H9 (cell line): ENCODE measurements around the gene RNF217. TPM values are rescaled to one million over a fixed set of nuclear protein-coding genes. Genes with fewer than 3 reads are reported as not detected.

ENCODE experiments used
- DNase-seq: peaks from one replicate; pipeline ENCODE4 v3.0.0-alpha.2; 2017
- H2AFZ ChIP-seq: one replicate; pipeline ENCODE4 v1.6.1; 2013; ENCODE audit warnings: mild to moderate bottlenecking, low read length, control low read depth, moderate library complexity
- H2AK5ac ChIP-seq: 2 replicates; pipeline ENCODE4 v1.6.1; 2013; ENCODE audit warnings: low read length, control low read depth, mixed read lengths; ENCODE audit not compliant: insufficient read length
- H2BK120ac ChIP-seq: one replicate; pipeline ENCODE4 v1.6.1; 2013; ENCODE audit warnings: low read depth, mild to moderate bottlenecking, low read length, control low read depth, inconsistent platforms; ENCODE audit not compliant: poor library complexity, severe bottlenecking
- H2BK12ac ChIP-seq: 2 replicates; pipeline ENCODE4 v1.6.1; 2013; ENCODE audit warnings: low read length, control low read depth, mixed read lengths, low read depth; ENCODE audit not compliant: insufficient read length
- H2BK15ac ChIP-seq: 2 replicates; pipeline ENCODE4 v1.6.1; 2013; ENCODE audit warnings: low read depth, low read length, control low read depth
- H2BK20ac ChIP-seq: one replicate; pipeline ENCODE4 v1.6.1; 2013; ENCODE audit warnings: low read depth, mild to moderate bottlenecking, low read length, control low read depth, inconsistent platforms; ENCODE audit not compliant: poor library complexity, severe bottlenecking
- H2BK5ac ChIP-seq: 2 replicates; pipeline ENCODE4 v1.6.1; 2013; ENCODE audit warnings: low read length, control low read depth, mixed read lengths; ENCODE audit not compliant: insufficient read length
- H3K14ac ChIP-seq: 2 replicates; pipeline ENCODE4 v1.6.1; 2013; ENCODE audit warnings: low read length, control low read depth; ENCODE audit not compliant: insufficient read depth
- H3K18ac ChIP-seq: 2 replicates; pipeline ENCODE4 v1.6.1; 2013; ENCODE audit warnings: low read depth, mild to moderate bottlenecking, mixed read lengths, low read length, control low read depth; ENCODE audit not compliant: insufficient read length
- H3K23ac ChIP-seq: 2 replicates; pipeline ENCODE4 v1.6.1; 2013; ENCODE audit warnings: low read length, control low read depth, mixed read lengths, low read depth; ENCODE audit not compliant: insufficient read length
- H3K23me2 ChIP-seq: 2 replicates; pipeline ENCODE4 v1.6.1; 2013; ENCODE audit warnings: low read depth, mild to moderate bottlenecking, mixed read lengths, low read length, control low read depth; ENCODE audit not compliant: insufficient read length, poor library complexity, severe bottlenecking
- H3K27ac ChIP-seq: 2 replicates; pipeline ENCODE4 v1.5.1; 2013; ENCODE audit warnings: low read length, control low read depth, mixed read lengths, low read depth; ENCODE audit not compliant: insufficient read length
- H3K27me3 ChIP-seq: 2 replicates; pipeline ENCODE4 v1.6.1; 2013; ENCODE audit warnings: low read length, control low read depth, inconsistent platforms; ENCODE audit not compliant: insufficient read depth
- H3K4ac ChIP-seq: 2 replicates; pipeline ENCODE4 v1.6.1; 2013; ENCODE audit warnings: low read depth, mild to moderate bottlenecking, control low read depth, inconsistent platforms, low read length, moderate library complexity
- H3K4me1 ChIP-seq: 2 replicates; pipeline ENCODE4 v1.6.1; 2013; ENCODE audit warnings: low read length, control low read depth, inconsistent platforms; ENCODE audit not compliant: insufficient read depth
- H3K4me2 ChIP-seq: 2 replicates; pipeline ENCODE4 v1.6.1; 2013; ENCODE audit warnings: low read length, control low read depth, mixed read lengths; ENCODE audit not compliant: insufficient read length, insufficient read depth
- H3K56ac ChIP-seq: 2 replicates; pipeline ENCODE4 v1.6.1; 2013; ENCODE audit warnings: low read depth, mild to moderate bottlenecking, mixed read lengths, low read length, control low read depth; ENCODE audit not compliant: insufficient read length
- H3K79me1 ChIP-seq: 2 replicates; pipeline ENCODE4 v1.6.1; 2013; ENCODE audit warnings: low read depth, mild to moderate bottlenecking, moderate library complexity, low read length, control low read depth, inconsistent platforms; ENCODE audit not compliant: insufficient read depth, poor library complexity, severe bottlenecking
- H3K79me2 ChIP-seq: 2 replicates; pipeline ENCODE4 v1.6.1; 2013; ENCODE audit warnings: low read length, control low read depth, inconsistent platforms; ENCODE audit not compliant: insufficient read depth
- H3K9ac ChIP-seq: 2 replicates; pipeline ENCODE4 v1.6.1; 2013; ENCODE audit warnings: low read length, control low read depth, mixed read lengths; ENCODE audit not compliant: insufficient read length; ENCODE audit errors: extremely low read depth
- H3K9me3 ChIP-seq: one replicate; pipeline ENCODE4 v1.6.1; 2013; ENCODE audit warnings: low read depth, low read length, inconsistent platforms; ENCODE audit not compliant: control insufficient read depth
- H3T11ph ChIP-seq: one replicate; pipeline ENCODE4 v1.6.1; 2013; ENCODE audit warnings: mild to moderate bottlenecking, low read length, control low read depth, inconsistent platforms
- H4K20me1 ChIP-seq: one replicate; pipeline ENCODE4 v1.6.1; 2013; ENCODE audit not compliant: control insufficient read depth, insufficient read length, insufficient read depth
- H4K5ac ChIP-seq: 2 replicates; pipeline ENCODE4 v1.6.1; 2013; ENCODE audit warnings: low read depth, mild to moderate bottlenecking, mixed read lengths, low read length, control low read depth; ENCODE audit not compliant: insufficient read length
- H4K8ac ChIP-seq: replicated peaks from 2 replicates; pipeline ENCODE4 v1.6.1; 2013; ENCODE audit warnings: low read length, control low read depth, mixed read lengths, low read depth; ENCODE audit not compliant: insufficient read length
- H4K91ac ChIP-seq: 2 replicates; pipeline ENCODE4 v1.6.1; 2013; ENCODE audit warnings: low read depth, mild to moderate bottlenecking, moderate library complexity, mixed read lengths, low read length, control low read depth; ENCODE audit not compliant: insufficient read length
- H3K27ac Mint-ChIP-seq, 3 experiments: 2 replicates in 2 of 3; 3 replicates in 1 of 3; pipeline ENCODE4 v1.8.0; 2020 to 2021; ENCODE audit warnings: mixed read lengths in 3 of 3, mild to moderate bottlenecking in 1 of 3, moderate library complexity in 1 of 3
- H3K27me3 Mint-ChIP-seq: 2 replicates; pipeline ENCODE4 v1.8.0; 2021; ENCODE audit warnings: low read depth, mild to moderate bottlenecking, moderate library complexity, mixed read lengths
- H3K36me3 Mint-ChIP-seq, 3 experiments: 2 replicates in 2 of 3; 3 replicates in 1 of 3; pipeline ENCODE4 v1.8.0; 2020 to 2021; ENCODE audit warnings: low read depth in 3 of 3, mixed read lengths in 3 of 3; ENCODE audit not compliant: insufficient read depth in 1 of 3
- H3K4me1 Mint-ChIP-seq, 2 experiments: 2 replicates each; pipeline ENCODE4 v1.8.0; 2020; ENCODE audit warnings: mixed read lengths in 2 of 2
- H3K4me3 Mint-ChIP-seq, 2 experiments: 2 replicates in 1 of 2; 3 replicates in 1 of 2; pipeline ENCODE4 v1.8.0; 2020 to 2021; ENCODE audit warnings: mild to moderate bottlenecking in 2 of 2, mixed read lengths in 2 of 2, moderate library complexity in 1 of 2
- H3K9me3 Mint-ChIP-seq, 2 experiments: 2 replicates in 1 of 2; 3 replicates in 1 of 2; pipeline ENCODE4 v1.8.0; 2020; ENCODE audit warnings: mild to moderate bottlenecking in 2 of 2, mixed read lengths in 2 of 2, moderate library complexity in 1 of 2
- WGBS: extraction: QIAGEN DNeasy Blood & Tissue Kit; methylation state at CpG from one replicate; pipeline ENCODE4 v1.1.7; 2013; ENCODE audit warnings: missing lambda C conversion rate, low lambda C conversion rate, mixed read lengths; ENCODE audit not compliant: insufficient read length; ENCODE audit errors: extremely low coverage; 5-methylcytosine and 5-hydroxymethylcytosine counted together
- total RNA-seq: library from RNA; stranded (reverse); gene quantifications from 2 replicates; pipeline ENCODE4 v1.2.1, GENCODE V29; 2021
- TF ChIP-seq, protein P1 (sequence below): fragments of 200-600 bp; sonication (generic); conservative IDR thresholded peaks from 3 replicates; pipeline ENCODE4 v1.8.0; 2021; ENCODE audit warnings: antibody characterized with exemption, mild to moderate bottlenecking

Gene RNF217
- total RNA-seq, 1 experiment from 2014 or later = 9.6 TPM

DNA sequence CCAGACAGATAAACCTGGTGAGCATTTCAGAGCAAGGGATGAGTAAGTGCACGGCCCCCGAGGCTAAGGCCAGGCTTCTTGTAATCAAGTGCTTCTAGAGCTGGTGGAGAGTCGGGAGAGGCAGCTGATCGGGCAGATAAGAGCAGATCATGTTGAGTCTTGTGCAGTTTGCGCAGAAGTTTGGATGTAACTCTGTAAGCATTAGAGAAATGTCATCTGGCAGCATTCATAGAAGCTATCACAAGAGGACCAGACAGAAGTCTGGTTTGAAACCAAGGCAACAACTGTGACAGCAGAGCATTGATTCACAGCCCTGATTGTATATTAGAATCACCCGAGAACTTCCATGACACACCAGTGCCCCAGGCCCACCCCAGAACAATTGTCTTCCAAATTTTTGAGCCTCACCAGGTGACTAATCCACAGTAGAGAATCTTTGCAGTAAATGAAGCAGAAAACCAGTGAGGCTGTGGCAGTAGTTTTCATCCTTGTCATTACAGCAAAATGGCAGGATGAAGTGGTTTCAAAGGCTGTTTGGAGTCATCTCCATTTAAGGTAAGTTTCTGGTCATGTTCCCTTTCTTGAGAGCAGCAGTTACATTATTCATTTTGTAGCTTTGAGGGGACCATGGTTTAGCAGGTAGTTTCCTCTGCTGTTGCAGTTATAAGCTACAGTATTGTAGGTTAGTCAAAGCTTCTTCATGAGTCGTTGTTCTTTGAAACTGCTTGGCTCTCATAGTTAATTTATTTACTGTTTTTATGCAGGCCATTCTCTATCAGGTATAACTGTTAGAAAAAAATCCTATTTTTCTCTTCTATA is 84.1 kb downstream of the RNF217 start:
- Histone ChIP-seq H3K79me1 (no peaks in the 10 kb centered on the region), H2BK12ac (no peak overlapping the region), H3K27ac (no peak overlapping the region), H4K8ac (no peak overlapping the region), H3T11ph (no peak overlapping the region), H3K14ac (no peak overlapping the region), H4K20me1 (no peaks in the 10 kb centered on the region), H2AFZ (no peak overlapping the region), H3K23me2 (no peaks in the 10 kb centered on the region), H3K56ac (no peak overlapping the region), H2BK20ac (no peak overlapping the region), H3K18ac (no peak overlapping the region), H2BK5ac (no peak overlapping the region), H4K91ac (no peak overlapping the region), H3K9me3 (no peaks in the 10 kb centered on the region), H2BK15ac (no peak overlapping the region), H4K5ac (no peak overlapping the region), H3K4me2 (no peak overlapping the region), H3K4ac (no peak overlapping the region), H3K9ac (no peak overlapping the region), H3K27me3 (no peaks in the 10 kb centered on the region), H3K79me2 (no peaks in the 10 kb centered on the region), H3K4me1 (no peaks in the 10 kb centered on the region; the same call in 1 of the 2 replicates), H2AK5ac (no peak overlapping the region), H3K23ac (no peak overlapping the region), H2BK120ac (no peak overlapping the region)
- H3K9me3 Mint-ChIP-seq = no peaks in the 10 kb centered on the region
- no peaks in the 10 kb centered on the region for H3K27me3 Mint-ChIP-seq
- no CpG with 5 or more reads among the region's 7 CpGs for WGBS
- no peak for DNase-seq
- H3K4me3 Mint-ChIP-seq = no peak overlapping the region
- TF ChIP-seq, protein P1, sequence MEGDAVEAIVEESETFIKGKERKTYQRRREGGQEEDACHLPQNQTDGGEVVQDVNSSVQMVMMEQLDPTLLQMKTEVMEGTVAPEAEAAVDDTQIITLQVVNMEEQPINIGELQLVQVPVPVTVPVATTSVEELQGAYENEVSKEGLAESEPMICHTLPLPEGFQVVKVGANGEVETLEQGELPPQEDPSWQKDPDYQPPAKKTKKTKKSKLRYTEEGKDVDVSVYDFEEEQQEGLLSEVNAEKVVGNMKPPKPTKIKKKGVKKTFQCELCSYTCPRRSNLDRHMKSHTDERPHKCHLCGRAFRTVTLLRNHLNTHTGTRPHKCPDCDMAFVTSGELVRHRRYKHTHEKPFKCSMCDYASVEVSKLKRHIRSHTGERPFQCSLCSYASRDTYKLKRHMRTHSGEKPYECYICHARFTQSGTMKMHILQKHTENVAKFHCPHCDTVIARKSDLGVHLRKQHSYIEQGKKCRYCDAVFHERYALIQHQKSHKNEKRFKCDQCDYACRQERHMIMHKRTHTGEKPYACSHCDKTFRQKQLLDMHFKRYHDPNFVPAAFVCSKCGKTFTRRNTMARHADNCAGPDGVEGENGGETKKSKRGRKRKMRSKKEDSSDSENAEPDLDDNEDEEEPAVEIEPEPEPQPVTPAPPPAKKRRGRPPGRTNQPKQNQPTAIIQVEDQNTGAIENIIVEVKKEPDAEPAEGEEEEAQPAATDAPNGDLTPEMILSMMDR = no peak
- peak overlapping the region; percentile 25 to 87 (median 85); a peak in 5 of 7 replicates for H3K27ac Mint-ChIP-seq
- no peaks in the 10 kb centered on the region for H3K36me3 Mint-ChIP-seq
- peaks cover 20% of the 10 kb centered on the region in 2 experiments for H3K4me1 Mint-ChIP-seq
